HepG2 (cell line): ENCODE data around the gene F7. TPM values are rescaled to one million over a fixed set of nuclear protein-coding genes. Genes with fewer than 3 reads are reported as not detected.

Experiments
- ATAC-seq: fragments of 200-7000 bp; cut with Tn5 transposase; 3 replicates; pipeline ENCODE4 v1.9.1; 2020; ENCODE audit warnings: mild to moderate bottlenecking, moderate library complexity
- BruUV-seq: library from RNA; stranded (reverse); fragments of 400-500 nt; replicated peaks from 2 replicates; lab custom pipeline; 2021; lab: Mats Ljungman, UMichigan
- CTCF ChIA-PET: fragments of 300-600 bp; formaldehyde crosslinking; extraction: SDS; loops from one replicate; lab custom pipeline; 2021; ENCODE audit warnings: low total read pairs, inconsistent platforms, low intra/inter-chr PET ratio; lab: Yijun Ruan, JAX
- POLR2A ChIA-PET: fragments of 350-600 bp; sonication (Branson Sonifier 250); formaldehyde crosslinking; loops from one replicate; lab custom pipeline; 2020; ENCODE audit warnings: antibody characterized with exemption, inconsistent platforms; lab: Yijun Ruan, JAX
- DNase-seq: peaks from one replicate; pipeline ENCODE4 v3.0.0-alpha.2; 2015; ENCODE audit warnings: low spot score
- FAIRE-seq: peaks from 3 replicates; lab custom pipeline; 2011; peaks lifted over from hg19 to GRCh38; lab: Jason Lieb, UNC
- H2AFZ ChIP-seq: one replicate; pipeline ENCODE4 v1.6.1; 2011; ENCODE audit warnings: low read length, inconsistent platforms
- H3K27ac ChIP-seq: fragments of 300-600 bp; 3 replicates; pipeline ENCODE4 v1.8.0; 2011; ENCODE audit warnings: mixed run types, mild to moderate bottlenecking, mixed read lengths, low read length, inconsistent platforms; ENCODE audit not compliant: insufficient read depth; ENCODE audit errors: extremely low read length
- H3K27me3 ChIP-seq, 2 experiments: fragments of 200-600 bp in 1 of 2; 2 replicates in 1 of 2; 3 replicates in 1 of 2; pipeline versions ENCODE4 v1.6.0 to v1.8.0; 2011; ENCODE audit warnings: low read length in 2 of 2, mild to moderate bottlenecking in 2 of 2, moderate library complexity in 2 of 2, inconsistent platforms in 1 of 2; ENCODE audit not compliant: insufficient read depth in 2 of 2, control insufficient read depth in 1 of 2
- H3K36me3 ChIP-seq, 2 experiments: fragments of 200-600 bp in 1 of 2; replicated peaks in 1 of 2; 2 replicates in 1 of 2; 3 replicates in 1 of 2; pipeline versions ENCODE4 v1.5.1 to v1.8.0; 2011; ENCODE audit warnings: low read length in 2 of 2, inconsistent platforms in 1 of 2; ENCODE audit not compliant: insufficient read depth in 2 of 2, control insufficient read depth in 1 of 2
- H3K4me1 ChIP-seq: 2 replicates; pipeline ENCODE4 v1.5.1; 2012; ENCODE audit warnings: low read length, inconsistent platforms; ENCODE audit not compliant: insufficient read depth
- H3K4me2 ChIP-seq: 2 replicates; pipeline ENCODE4 v1.6.0; 2011; ENCODE audit warnings: low read depth, low read length, inconsistent platforms
- H3K4me3 ChIP-seq, 3 experiments: fragments of 200-600 bp in 1 of 3; sonication (generic), shearing (Covaris generic) in 1 of 3; replicated peaks in 1 of 3; 2 replicates each; pipeline ENCODE4 v1.5.1; 2011 to 2016; ENCODE audit warnings: low read length in 3 of 3, inconsistent platforms in 2 of 3, low read depth in 2 of 3, mild to moderate bottlenecking in 2 of 3, control low read depth in 1 of 3, mixed read lengths in 1 of 3; ENCODE audit not compliant: insufficient read depth in 1 of 3
- H3K79me2 ChIP-seq: one replicate; pipeline ENCODE4 v1.6.1; 2011; ENCODE audit warnings: low read length, inconsistent platforms; ENCODE audit not compliant: insufficient read depth
- H3K9ac ChIP-seq: 2 replicates; pipeline ENCODE4 v1.6.0; 2011; ENCODE audit warnings: mild to moderate bottlenecking, low read depth, low read length, inconsistent platforms; ENCODE audit not compliant: insufficient read depth
- H3K9me3 ChIP-seq: 2 replicates; pipeline ENCODE4 v1.5.1; 2012; ENCODE audit warnings: mild to moderate bottlenecking, low read length
- H4K20me1 ChIP-seq: 2 replicates; pipeline ENCODE4 v1.6.0; 2011; ENCODE audit warnings: inconsistent platforms, mild to moderate bottlenecking, low read length, moderate library complexity; ENCODE audit not compliant: insufficient read depth
- AGO2 ChIP-seq: fragments of 200-400 bp; formaldehyde crosslinking; optimal IDR thresholded peaks from 2 replicates; pipeline ENCODE3; 2017; ENCODE audit warnings: mild to moderate bottlenecking, low read depth, low read length, moderate library complexity
- HDAC2 ChIP-seq: sonication (generic); formaldehyde crosslinking; IDR thresholded peaks from 2 replicates; pipeline ENCODE4 v1.4.0; 2020; ENCODE audit warnings: missing genetic modification reagents
- ZFP1 ChIP-seq: IDR thresholded peaks from 2 replicates; pipeline ENCODE4 v1.6.1; 2016
- ZNF547 ChIP-seq: sonication (generic); formaldehyde crosslinking; IDR thresholded peaks from 2 replicates; pipeline ENCODE4 v1.5.1; 2020; ENCODE audit warnings: mild to moderate bottlenecking, missing genetic modification reagents
- ZNF550 ChIP-seq: sonication (generic); formaldehyde crosslinking; IDR thresholded peaks from 2 replicates; pipeline ENCODE4 v1.4.0; 2020; ENCODE audit warnings: mild to moderate bottlenecking, missing genetic modification reagents, borderline replicate concordance
- WGBS: methylation state at CpG from one replicate; pipeline ENCODE4 v1.1.6; 2017; ENCODE audit warnings: low lambda C conversion rate; 5-methylcytosine and 5-hydroxymethylcytosine counted together
- in situ Hi-C: cut with HindIII; loops from 2 replicates; pipeline ENCODE4 v1.10.0; 2017; ENCODE audit warnings: low pct_unique_long_range_greater_than_20kb; ENCODE audit not compliant: extremely low pct_ligation_motif_present
- intact Hi-C: fragments of 100-400 bp; cut with micrococcal nuclease; formaldehyde crosslinking; loops from one replicate; pipeline ENCODE4 v1.10.0; 2022; ENCODE audit not compliant: unreplicated experiment
- polyA plus RNA-seq, 8 experiments: library from polyadenylated mRNA; depleted of rRNA in 3 of 8; stranded (reverse) in 7 of 8; unstranded in 1 of 8; fragments of >200 nt; fragmentation: Illumina TruSeq in 4 of 8; extraction: Trizol in 4 of 8; gene quantifications; 2 replicates each; pipeline versions ENCODE4 v1.2.1 to v1.2.3, GENCODE V29; 2011 to 2016; ENCODE audit warnings: low read depth in 4 of 8, missing spikeins in 1 of 8, mixed read lengths in 1 of 8; ENCODE audit not compliant: insufficient read depth in 1 of 8
- total RNA-seq, 5 experiments: library from RNA; depleted of rRNA; stranded (reverse); fragments of >200 nt; fragmentation: Illumina TruSeq; extraction: Trizol; gene quantifications; 2 replicates each; pipeline ENCODE4 v1.2.3, GENCODE V29; 2016; ENCODE audit warnings: low read depth in 1 of 5
- TF ChIP-seq, protein P1 (sequence below): sonication (generic); formaldehyde crosslinking; IDR thresholded peaks from 2 replicates; pipeline ENCODE4 v1.4.0; 2020; ENCODE audit warnings: missing genetic modification reagents, borderline replicate concordance
- TF ChIP-seq, protein P2 (sequence below): sonication (generic); formaldehyde crosslinking; IDR thresholded peaks from 2 replicates; pipeline ENCODE4 v1.5.0; 2020; ENCODE audit warnings: mild to moderate bottlenecking, missing genetic modification reagents, moderate library complexity

F7 gene
- total and polyA plus RNA-seq, 2 of the 13 experiments (the other 11 are each of a cell fraction or from before 2014, with no cell fraction given) = 12.6 to 26.5 TPM

DNA sequence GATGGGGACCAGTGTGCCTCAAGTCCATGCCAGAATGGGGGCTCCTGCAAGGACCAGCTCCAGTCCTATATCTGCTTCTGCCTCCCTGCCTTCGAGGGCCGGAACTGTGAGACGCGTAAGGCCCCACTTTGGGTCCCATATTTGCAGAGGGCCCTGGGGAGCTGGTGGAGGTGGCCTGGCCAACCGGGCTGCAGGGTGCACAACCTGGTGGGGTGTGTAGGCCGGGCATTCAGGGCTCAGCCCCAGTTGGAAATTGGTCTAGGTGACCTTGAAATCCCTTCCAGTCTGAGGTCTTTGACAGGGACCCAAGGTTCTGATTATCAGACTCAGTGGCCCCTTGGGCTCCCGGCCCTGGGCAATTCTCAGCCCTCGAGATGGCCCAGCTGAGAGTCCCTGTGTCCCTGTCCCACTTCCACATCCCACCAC is 8.3 kb downstream of the F7 start:
- H3K4me3 ChIP-seq = no peak overlapping the region
- 100% methylated on average over 7 of the region's 8 CpGs for WGBS
- H4K20me1 ChIP-seq = no peaks in the 10 kb centered on the region
- ChIA-PET POLR2A (interaction anchor here (1.3 to 2.5 kb wide), 4 partner anchors 9 to 37 kb away, joined by 3 to 18 read pairs (median 10); partner anchors contain the start of genes F10 and F7), CTCF (no interaction called here)
- H3K4me2 ChIP-seq = no peak overlapping the region
- H3K79me2 ChIP-seq = no peaks in the 10 kb centered on the region
- BruUV-seq = no TSS peak
- no peak for FAIRE-seq
- H2AFZ ChIP-seq = no peak overlapping the region
- peaks cover 16% of the 10 kb centered on the region for H3K4me1 ChIP-seq
- H3K9me3 ChIP-seq = no peaks in the 10 kb centered on the region
- H3K27me3 ChIP-seq = no peaks in the 10 kb centered on the region
- in situ Hi-C loops (no loop called here), intact Hi-C loops (no loop called here)
- no peak overlapping the region for H3K9ac ChIP-seq
- no peak for DNase-seq
- no peak for ATAC-seq
- H3K27ac ChIP-seq = no peak overlapping the region
- peaks cover 0 to 1% of the 10 kb centered on the region in 2 experiments; a peak in 1 of 5 replicates for H3K36me3 ChIP-seq
- no peak for TF ChIP-seq ZNF550 (CRISPR knock-in tag)
- TF ChIP-seq AGO2 = peak; percentile 60
- TF ChIP-seq ZNF547 (CRISPR knock-in tag) = no peak
- TF ChIP-seq, all 625 proteins: peak for 1

DNA sequence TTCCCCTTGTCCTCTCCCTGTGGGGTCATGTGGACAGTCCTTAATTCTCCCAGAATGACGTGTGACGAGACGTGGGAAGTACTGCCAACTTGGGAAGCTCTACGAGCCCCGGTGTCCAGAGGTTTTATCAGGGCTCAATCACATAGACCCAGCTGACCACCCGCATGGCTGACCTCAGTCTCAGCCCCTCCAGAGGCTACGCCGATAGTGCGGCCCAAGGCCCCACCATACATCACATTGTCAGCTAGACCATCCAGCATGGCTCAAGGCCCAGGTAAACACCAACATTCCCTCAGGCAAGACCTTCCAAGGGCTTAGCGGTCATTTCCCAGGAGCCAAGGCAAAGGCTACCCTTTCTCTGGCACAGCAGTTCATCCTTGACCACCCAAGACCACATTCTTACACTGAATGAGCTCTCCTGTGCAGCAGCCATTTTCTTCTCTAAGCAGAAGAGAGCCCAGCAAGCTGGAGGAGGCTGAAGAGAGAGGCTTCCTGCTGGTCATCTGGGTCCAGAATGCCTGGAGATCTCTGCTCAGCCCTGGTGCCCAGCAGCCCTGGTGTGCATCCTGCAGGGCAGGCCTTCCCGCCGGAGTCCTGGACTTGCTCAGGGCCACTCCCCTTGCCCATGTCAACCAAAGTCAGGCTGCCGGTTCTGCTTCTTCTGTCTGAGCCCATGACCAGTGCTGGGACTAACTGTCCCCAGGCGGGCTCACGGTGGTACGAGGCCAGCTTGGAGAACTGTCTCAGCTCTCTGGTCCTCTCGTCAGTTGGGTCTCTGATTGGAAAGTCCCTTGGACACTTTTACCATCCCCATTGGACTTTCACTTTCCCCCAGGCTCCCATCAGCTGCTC is 9.1 kb downstream of the F7 start:
- ChIA-PET POLR2A (interaction anchor here (1.3 to 2.5 kb wide), 4 partner anchors 8 to 36 kb away, joined by 3 to 18 read pairs (median 10); partner anchors contain the start of genes F10 and F7), CTCF (no interaction called here)
- intact Hi-C loops = no loop called here
- H3K4me2 ChIP-seq = no peak overlapping the region
- peaks cover 16% of the 10 kb centered on the region for H3K4me1 ChIP-seq
- DNase-seq (no peak), ATAC-seq (no peak), FAIRE-seq (no peak)
- H3K9ac ChIP-seq = no peak overlapping the region
- H4K20me1 ChIP-seq = no peaks in the 10 kb centered on the region
- H3K27ac ChIP-seq = no peak overlapping the region
- 98% methylated on average over 14 of the region's 17 CpGs for WGBS
- H3K36me3 ChIP-seq = peaks cover 0 to 1% of the 10 kb centered on the region in 2 experiments; a peak in 1 of 5 replicates
- no peak overlapping the region for H3K4me3 ChIP-seq
- no TSS peak for BruUV-seq
- H3K9me3 ChIP-seq = no peaks in the 10 kb centered on the region
- H2AFZ ChIP-seq = no peak overlapping the region
- H3K27me3 ChIP-seq = no peaks in the 10 kb centered on the region
- in situ Hi-C loops = no loop called here
- no peaks in the 10 kb centered on the region for H3K79me2 ChIP-seq
- TF ChIP-seq, protein P1, sequence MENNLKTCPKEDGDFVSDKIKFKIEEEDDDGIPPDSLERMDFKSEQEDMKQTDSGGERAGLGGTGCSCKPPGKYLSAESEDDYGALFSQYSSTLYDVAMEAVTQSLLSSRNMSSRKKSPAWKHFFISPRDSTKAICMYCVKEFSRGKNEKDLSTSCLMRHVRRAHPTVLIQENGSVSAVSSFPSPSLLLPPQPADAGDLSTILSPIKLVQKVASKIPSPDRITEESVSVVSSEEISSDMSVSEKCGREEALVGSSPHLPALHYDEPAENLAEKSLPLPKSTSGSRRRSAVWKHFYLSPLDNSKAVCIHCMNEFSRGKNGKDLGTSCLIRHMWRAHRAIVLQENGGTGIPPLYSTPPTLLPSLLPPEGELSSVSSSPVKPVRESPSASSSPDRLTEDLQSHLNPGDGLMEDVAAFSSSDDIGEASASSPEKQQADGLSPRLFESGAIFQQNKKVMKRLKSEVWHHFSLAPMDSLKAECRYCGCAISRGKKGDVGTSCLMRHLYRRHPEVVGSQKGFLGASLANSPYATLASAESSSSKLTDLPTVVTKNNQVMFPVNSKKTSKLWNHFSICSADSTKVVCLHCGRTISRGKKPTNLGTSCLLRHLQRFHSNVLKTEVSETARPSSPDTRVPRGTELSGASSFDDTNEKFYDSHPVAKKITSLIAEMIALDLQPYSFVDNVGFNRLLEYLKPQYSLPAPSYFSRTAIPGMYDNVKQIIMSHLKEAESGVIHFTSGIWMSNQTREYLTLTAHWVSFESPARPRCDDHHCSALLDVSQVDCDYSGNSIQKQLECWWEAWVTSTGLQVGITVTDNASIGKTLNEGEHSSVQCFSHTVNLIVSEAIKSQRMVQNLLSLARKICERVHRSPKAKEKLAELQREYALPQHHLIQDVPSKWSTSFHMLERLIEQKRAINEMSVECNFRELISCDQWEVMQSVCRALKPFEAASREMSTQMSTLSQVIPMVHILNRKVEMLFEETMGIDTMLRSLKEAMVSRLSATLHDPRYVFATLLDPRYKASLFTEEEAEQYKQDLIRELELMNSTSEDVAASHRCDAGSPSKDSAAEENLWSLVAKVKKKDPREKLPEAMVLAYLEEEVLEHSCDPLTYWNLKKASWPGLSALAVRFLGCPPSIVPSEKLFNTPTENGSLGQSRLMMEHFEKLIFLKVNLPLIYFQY (CRISPR knock-in tag) = no peak
- TF ChIP-seq, protein P2, sequence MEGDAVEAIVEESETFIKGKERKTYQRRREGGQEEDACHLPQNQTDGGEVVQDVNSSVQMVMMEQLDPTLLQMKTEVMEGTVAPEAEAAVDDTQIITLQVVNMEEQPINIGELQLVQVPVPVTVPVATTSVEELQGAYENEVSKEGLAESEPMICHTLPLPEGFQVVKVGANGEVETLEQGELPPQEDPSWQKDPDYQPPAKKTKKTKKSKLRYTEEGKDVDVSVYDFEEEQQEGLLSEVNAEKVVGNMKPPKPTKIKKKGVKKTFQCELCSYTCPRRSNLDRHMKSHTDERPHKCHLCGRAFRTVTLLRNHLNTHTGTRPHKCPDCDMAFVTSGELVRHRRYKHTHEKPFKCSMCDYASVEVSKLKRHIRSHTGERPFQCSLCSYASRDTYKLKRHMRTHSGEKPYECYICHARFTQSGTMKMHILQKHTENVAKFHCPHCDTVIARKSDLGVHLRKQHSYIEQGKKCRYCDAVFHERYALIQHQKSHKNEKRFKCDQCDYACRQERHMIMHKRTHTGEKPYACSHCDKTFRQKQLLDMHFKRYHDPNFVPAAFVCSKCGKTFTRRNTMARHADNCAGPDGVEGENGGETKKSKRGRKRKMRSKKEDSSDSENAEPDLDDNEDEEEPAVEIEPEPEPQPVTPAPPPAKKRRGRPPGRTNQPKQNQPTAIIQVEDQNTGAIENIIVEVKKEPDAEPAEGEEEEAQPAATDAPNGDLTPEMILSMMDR = no peak
- TF ChIP-seq ZFP1 (CRISPR knock-in tag) (no peak), HDAC2 (no peak)
